ENCODE measurements around the gene CCL26.
"Not testable (repeated sequence)": the region's sequence is repeated elsewhere in the genome, so short reads cannot be mapped to it uniquely, and the experiment has no call there.

CCL26 gene

GRCh38 chr7:75739796-75740672 lies 32.0 kb downstream of the CCL26 start:
- no peak for DNase-seq (ENCODE audit: low read depth in 2 of 2, low spot score in 1 of 2)

- DNase-seq (ENCODE audit: low read depth in 2 of 2, low spot score in 1 of 2) = peak; percentile 97 to 99
Observed at GRCh38 chr7:75738975-75739795, 32.8 kb downstream of the CCL26 start.

GRCh38 chr7:75738604-75738974 lies 33.4 kb downstream of the CCL26 start, which contains the start of gene HIP1:
Gene HIP1, minus strand, starts transcription at chr7:75738941. Its CDS starts 21 bp downstream, at chr7:75738920.
- no peak for DNase-seq (ENCODE audit: low read depth in 2 of 2, low spot score in 1 of 2)

GRCh38 chr7:75737856-75738603 lies 34.0 kb downstream of the CCL26 start:
- no peak for DNase-seq (ENCODE audit: low read depth in 2 of 2, low spot score in 1 of 2)

GRCh38 chr7:75735581-75736350 lies 36.2 kb downstream of the CCL26 start:
- no peak for DNase-seq (ENCODE audit: low read depth in 2 of 2, low spot score in 1 of 2)

- DNase-seq (ENCODE audit: low read depth in 2 of 2, low spot score in 1 of 2) = no peak
Observed at GRCh38 chr7:75734586-75735458, 37.2 kb downstream of the CCL26 start.

- no peak for DNase-seq (ENCODE audit: low read depth in 2 of 2, low spot score in 1 of 2)
Observed at GRCh38 chr7:75732764-75733630, 39.0 kb downstream of the CCL26 start.

- DNase-seq (ENCODE audit: low read depth in 2 of 2, low spot score in 1 of 2) = no peak
Observed at GRCh38 chr7:75732016-75732521, 39.9 kb downstream of the CCL26 start.

- DNase-seq (ENCODE audit: low read depth in 2 of 2, low spot score in 1 of 2) = no peak
Observed at GRCh38 chr7:75729851-75730274, 42.1 kb downstream of the CCL26 start.

GRCh38 chr7:75727881-75728593 lies 44.0 kb downstream of the CCL26 start:
- no peak for DNase-seq (ENCODE audit: low read depth in 2 of 2, low spot score in 1 of 2)

GRCh38 chr7:75727351-75727750 lies 44.7 kb downstream of the CCL26 start:
- DNase-seq (ENCODE audit: low read depth in 2 of 2, low spot score in 1 of 2) = not testable (repeated sequence)

GRCh38 chr7:75725306-75725705 lies 46.7 kb downstream of the CCL26 start:
- DNase-seq (ENCODE audit: low read depth in 2 of 2, low spot score in 1 of 2) = no peak

DNA sequence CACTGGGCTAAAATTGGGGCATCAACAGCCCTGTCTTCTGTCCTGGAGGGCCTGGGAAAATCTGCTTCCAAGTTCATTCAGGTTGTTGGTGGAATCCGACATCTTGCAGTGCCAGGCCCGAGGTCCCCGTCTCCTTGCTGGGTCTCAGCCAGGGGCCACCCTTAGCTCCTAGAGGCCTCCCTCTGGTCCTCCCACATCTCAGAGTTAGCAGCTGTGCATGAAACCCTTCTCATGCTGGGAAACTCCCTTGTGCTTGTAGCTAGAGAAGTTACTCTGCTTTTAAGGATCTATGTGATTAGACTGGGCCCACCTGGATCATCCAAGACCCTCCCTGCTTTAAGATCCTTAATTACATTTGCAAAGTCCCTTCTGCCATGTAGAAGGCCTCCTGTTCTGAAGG lies 48.6 kb downstream of the CCL26 start:
- no peak for DNase-seq (ENCODE audit: low read depth in 2 of 2, low spot score in 1 of 2)

- no peak for DNase-seq (ENCODE audit: low read depth in 2 of 2, low spot score in 1 of 2)
Observed at GRCh38 chr7:75722373-75722772, 49.6 kb downstream of the CCL26 start.

DNA sequence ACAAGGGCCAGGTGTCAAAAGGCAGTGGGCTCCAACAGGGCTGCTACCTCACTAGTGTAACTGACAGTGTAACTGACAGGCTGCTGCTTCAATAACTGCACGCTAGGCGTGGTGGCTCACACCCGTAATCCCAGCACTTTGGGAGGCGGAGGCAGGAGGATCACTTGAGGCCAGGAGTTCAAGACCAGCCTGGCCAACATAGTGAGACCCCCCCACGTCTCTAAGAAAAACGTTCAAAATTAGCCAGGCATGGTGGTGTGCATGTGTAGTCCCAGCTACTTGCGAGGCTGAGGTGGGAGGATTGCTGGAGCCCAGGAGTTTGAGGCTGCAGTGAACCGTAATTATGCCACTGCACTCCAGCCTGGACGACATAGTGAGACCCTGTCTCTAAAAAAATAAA lies 50.1 kb downstream of the CCL26 start:
- not testable (repeated sequence) for DNase-seq (ENCODE audit: low read depth in 2 of 2, low spot score in 1 of 2)

DNA sequence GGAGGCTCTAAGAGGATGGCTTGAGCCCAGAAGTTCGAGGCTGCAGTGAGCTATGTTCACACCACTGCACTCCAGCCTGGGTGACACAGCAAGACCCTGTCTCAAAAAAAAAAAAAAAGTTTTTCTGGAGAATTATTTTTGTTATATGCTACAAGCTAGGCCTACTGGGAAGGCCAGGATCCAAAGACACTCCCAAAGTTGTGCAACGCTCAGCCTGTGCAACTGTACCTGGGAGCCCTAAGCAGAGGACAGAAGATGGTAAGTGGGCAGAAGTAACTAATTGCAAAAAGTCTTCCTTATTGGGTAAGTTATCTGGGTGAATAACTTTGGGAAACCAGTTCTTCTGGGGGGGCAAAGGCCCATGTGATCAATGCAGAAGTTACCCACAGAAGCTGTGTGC lies 50.6 kb downstream of the CCL26 start:
- no peak for DNase-seq (ENCODE audit: low read depth in 2 of 2, low spot score in 1 of 2)

GRCh38 chr7:75719626-75720025 lies 52.4 kb downstream of the CCL26 start:
- DNase-seq (ENCODE audit: low read depth in 2 of 2, low spot score in 1 of 2) = no peak

Data from stimulated activated CD8-positive, alpha-beta memory T cell treated with anti-CD3 and anti-CD28 coated beads, Interleukin-4, amount 100 ng/mL, for 4 hours (primary cell).